ENCODE results near the gene TMEM156. TPM values are rescaled to one million over a fixed set of nuclear protein-coding genes. Genes with fewer than 3 reads are reported as not detected.

Gene TMEM156
- total RNA-seq (2014; rRNA removed; shearing (Covaris generic)) = 0.37 and 3.9 TPM in 2 replicates

GRCh38 chr4:39032218-39033085 is at the start of gene TMEM156:
Gene TMEM156, minus strand, starts transcription at chr4:39032409. Its CDS starts 96 bp downstream, at chr4:39032313.
- peak; percentile 35 for DNase-seq (ENCODE audit: low read depth)

GRCh38 chr4:39078829-39079228 is 46.6 kb upstream of the TMEM156 start:
- no peak for DNase-seq (ENCODE audit: low read depth)

- no peak for DNase-seq (ENCODE audit: low read depth)
These were observed 36.7 kb upstream of the TMEM156 start for GRCh38 chr4:39068907-39069306.

- peak; percentile 32 for DNase-seq (ENCODE audit: low read depth)
These were observed 35.2 kb upstream of the TMEM156 start for GRCh38 chr4:39067451-39067850.

- no peak for DNase-seq (ENCODE audit: low read depth)
These were observed 34.8 kb upstream of the TMEM156 start for GRCh38 chr4:39067031-39067430.

- no peak for DNase-seq (ENCODE audit: low read depth)
These were observed 34.2 kb upstream of the TMEM156 start for GRCh38 chr4:39066371-39066770.

GRCh38 chr4:39063430-39063829 is 31.2 kb upstream of the TMEM156 start:
- no peak for DNase-seq (ENCODE audit: low read depth)

GRCh38 chr4:39062770-39063097 is 30.5 kb upstream of the TMEM156 start:
- no peak for DNase-seq (ENCODE audit: low read depth)

- no peak for DNase-seq (ENCODE audit: low read depth)
These were observed 30.0 kb upstream of the TMEM156 start, which contains the start of gene KLHL5 for GRCh38 chr4:39062094-39062769. Gene KLHL5, plus strand, starts transcription at chr4:39062232. Its CDS starts 421 bp downstream, at chr4:39062653.

GRCh38 chr4:39061457-39061856 is 29.2 kb upstream of the TMEM156 start:
- DNase-seq (ENCODE audit: low read depth) = no peak

- no peak for DNase-seq (ENCODE audit: low read depth)
These were observed 23.8 kb upstream of the TMEM156 start for GRCh38 chr4:39056023-39056422.

- no peak for DNase-seq (ENCODE audit: low read depth)
These were observed 22.3 kb upstream of the TMEM156 start for GRCh38 chr4:39054497-39054896.

GRCh38 chr4:39053983-39054382 is 21.8 kb upstream of the TMEM156 start:
- no peak for DNase-seq (ENCODE audit: low read depth)

GRCh38 chr4:39051492-39051891 is 19.3 kb upstream of the TMEM156 start:
- DNase-seq (ENCODE audit: low read depth) = no peak

GRCh38 chr4:39050590-39050989 is 18.4 kb upstream of the TMEM156 start:
- DNase-seq (ENCODE audit: low read depth) = no peak

- DNase-seq (ENCODE audit: low read depth) = no peak
These were observed 16.1 kb upstream of the TMEM156 start for GRCh38 chr4:39048311-39048710.

GRCh38 chr4:39047681-39048080 is 15.5 kb upstream of the TMEM156 start:
- DNase-seq (ENCODE audit: low read depth) = no peak

GRCh38 chr4:39046249-39046648 is 14.0 kb upstream of the TMEM156 start:
- DNase-seq (ENCODE audit: low read depth) = peak; percentile 44

GRCh38 chr4:39045827-39046221 is 13.6 kb upstream of the TMEM156 start:
- no peak for DNase-seq (ENCODE audit: low read depth)

GRCh38 chr4:39044956-39045826 is 13.0 kb upstream of the TMEM156 start:
- peak; percentile 46 for DNase-seq (ENCODE audit: low read depth)

GRCh38 chr4:39044364-39044955 is 12.3 kb upstream of the TMEM156 start:
- peak; percentile 87 for DNase-seq (ENCODE audit: low read depth)
